Occipital lobe (tissue), 2 donors: ENCODE data around the gene FAM240A. TPM values are rescaled to one million over a fixed set of nuclear protein-coding genes. Genes with fewer than 3 reads are reported as not detected.

ENCODE experiments used
- DNase-seq: peaks from one replicate; lab custom pipeline; 2025; lab: John Stamatoyannopoulos, UW
- total RNA-seq: library from RNA; depleted of rRNA; stranded (reverse); fragments of >200 nt; gene quantifications from one replicate; pipeline ENCODE4 v1.2.3, GENCODE V29; 2014

Gene FAM240A
- total RNA-seq, 1 donor from 2014 or later: not detected

DNA sequence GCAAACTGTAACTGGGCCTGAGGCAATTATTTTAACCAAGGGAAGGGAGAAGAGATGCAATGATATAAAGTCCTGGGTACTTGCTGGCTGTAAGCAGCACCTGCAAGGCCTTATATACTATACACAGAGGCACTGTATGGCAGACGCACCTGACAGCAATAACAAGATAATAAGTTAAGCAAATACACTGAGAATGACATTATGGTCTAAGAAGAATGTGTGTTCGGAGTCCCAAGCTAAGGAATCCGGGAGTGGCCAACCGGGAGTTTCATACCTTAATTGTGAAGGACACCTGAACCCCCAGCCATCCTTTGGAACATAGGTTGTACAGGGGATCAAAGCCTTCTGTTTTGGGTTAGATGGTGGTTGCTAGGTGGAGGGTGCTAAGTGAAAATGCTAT, 13.7 kb downstream of the FAM240A start:
- DNase-seq: no peak

DNA sequence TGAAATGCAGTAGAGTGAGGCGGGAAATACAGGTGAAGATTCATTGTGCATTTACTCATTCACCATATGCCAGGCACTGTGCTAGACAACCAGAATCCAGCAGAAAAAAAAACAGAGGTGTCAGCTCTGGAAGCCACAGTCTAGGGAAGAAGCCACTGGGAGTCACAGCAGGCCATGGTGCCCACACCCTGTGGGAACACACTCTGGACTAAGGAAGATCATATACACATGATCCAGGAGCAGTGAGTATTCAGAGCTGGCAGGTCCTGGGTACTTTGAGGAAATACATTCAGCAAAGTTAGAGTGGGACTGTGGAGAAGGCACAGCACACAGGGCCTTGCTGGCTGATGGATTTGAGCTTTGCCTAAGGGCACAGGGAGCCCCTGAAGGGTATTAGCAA, 14.8 kb downstream of the FAM240A start:
- DNase-seq: no peak

DNA sequence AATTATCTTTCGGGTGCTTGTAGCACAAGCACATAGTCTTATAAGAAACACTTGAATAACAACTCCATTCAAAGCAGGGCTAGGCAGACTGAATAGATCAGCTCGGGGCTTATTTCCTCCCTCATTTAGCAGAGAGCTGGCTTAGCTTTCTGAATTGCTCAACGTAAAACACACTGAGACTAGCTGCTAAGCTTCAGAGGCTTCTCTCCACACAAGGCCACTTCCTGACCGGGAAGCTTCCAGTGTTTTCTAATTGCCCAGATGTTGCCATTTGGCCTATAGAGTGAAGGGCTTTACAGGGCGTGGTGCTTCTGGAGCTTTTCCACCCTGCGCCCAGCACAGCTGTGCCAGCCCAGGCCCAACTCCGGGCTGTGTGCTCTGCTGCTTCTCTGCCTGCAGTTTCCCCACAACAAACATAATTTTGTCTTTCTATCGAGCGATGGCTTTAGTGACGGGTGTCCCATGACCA, 16.6 kb downstream of the FAM240A start:
- DNase-seq: no peak

DNA sequence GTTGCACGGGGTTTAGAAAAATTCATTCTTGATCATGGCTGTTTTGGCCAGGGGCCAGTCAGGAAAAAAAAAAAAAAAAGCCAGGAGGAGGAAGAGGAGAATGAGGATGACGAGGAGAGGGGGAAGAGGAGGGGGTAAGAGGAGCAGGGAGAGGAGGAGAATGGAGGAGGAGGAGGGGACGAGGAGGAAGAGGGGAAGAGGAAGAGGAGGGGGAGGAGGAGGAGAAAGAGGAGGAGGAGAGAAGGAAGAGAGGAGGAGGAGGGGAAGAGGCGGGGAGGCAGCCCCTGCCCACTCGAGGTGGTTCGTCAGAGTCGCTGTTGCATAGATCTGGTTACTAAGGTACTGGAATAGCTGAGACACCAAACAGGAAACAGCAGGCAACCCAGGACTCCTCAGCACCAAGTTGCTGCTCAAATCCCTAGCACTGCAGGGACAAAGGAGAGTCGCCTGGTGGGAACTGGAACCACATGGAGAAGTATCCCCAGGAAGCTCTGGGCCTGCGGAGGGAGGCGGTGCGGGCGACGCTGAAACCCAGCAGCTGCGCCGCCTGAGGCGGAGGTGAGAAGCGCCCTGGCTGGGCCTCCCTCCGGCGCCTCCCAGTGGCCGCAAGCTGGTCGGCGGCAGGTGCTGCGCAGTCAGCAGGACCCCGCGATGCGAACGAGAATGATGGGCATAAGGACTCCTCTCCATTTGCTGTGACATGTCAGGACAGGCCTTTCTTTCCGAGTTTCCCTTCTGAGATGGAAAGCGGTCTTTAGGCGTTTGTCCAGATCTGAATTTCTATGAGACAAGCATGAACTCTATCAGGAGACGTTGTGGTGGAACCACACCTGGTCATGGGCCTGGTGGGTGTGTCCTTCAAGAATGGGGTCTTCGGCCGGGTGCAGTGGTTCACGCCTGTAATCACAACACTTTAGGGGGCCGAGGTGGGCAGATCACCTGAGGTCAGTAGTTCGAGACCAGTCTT, 17.5 kb downstream of the FAM240A start:
- DNase-seq: peak; percentile 57

DNA sequence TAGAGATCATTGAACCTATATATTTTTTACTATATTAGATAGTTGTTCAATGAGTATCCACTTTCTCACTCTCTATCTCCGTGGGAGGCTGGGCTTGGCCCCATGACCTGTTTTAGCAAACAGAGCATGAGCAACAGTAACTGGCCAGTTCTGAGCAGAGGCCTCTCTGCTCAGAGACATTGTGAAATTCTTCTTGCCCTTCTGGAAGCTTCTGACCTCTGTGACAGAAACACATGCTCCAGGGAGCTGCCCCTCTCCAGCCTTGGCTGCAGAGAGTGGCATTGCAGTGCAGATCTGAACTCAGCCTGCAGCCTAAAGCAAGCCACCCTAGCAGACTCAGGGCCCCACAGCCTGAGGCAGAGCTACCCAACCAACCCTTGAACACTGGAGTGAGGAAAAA, 20.5 kb downstream of the FAM240A start:
- no peak for DNase-seq

DNA sequence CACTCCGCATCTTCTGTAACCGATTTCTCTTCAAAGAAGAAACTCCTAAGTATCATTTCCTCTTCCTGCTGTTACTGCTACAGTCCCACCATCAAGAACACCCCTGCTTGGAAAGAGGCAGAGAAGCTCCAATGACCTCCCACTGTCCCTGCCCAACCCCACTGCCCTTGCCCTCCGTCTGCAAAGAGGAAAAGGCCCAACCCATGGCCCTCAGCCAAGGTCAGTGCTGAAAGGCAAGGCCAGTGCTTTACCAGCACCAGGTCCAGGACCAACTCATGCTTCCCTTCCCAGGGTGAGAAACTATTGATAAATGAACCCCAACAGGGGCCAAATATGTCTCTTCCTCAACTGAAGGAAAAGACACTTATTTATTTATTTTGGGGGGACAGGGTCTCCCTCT, 22.5 kb downstream of the FAM240A start:
- no peak for DNase-seq

DNA sequence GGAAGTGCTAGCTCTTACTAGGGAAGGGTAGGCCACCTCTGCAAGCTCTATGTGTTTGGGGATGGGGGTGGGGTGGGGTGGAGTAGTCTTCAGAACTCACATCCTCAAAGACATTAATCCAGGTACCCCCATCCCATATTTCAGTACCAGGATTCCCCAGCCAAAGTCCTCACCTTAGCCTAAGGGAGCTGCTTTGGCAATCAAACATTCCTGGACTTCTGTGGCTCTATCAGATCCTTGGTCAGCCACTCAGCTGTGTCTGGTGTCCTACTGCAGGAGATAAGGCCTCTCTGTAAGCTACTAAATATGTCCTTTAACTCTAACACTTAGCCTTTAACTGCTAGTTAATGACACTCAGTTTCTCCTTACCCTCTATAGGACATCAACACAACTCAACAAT, 26.9 kb downstream of the FAM240A start:
- no peak for DNase-seq

DNA sequence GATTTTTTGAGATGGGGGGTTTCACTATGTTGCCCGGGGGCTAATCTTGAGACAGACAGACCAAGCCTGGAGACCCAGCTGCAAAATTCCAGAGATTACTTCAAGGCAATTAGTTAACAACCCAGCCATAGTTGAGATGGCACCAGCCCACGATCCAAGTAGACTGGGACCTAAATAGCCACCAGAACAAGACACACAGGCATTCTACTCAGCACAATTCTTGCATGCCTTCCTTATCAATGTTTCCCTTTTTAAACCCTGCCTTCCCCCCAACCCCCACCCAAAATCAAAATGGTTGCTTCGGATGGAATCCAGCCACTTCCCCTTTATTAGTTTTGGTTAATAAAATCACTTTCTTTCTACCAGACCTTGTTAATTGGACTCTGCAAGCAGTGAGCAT, 28.6 kb downstream of the FAM240A start:
- no peak for DNase-seq

DNA sequence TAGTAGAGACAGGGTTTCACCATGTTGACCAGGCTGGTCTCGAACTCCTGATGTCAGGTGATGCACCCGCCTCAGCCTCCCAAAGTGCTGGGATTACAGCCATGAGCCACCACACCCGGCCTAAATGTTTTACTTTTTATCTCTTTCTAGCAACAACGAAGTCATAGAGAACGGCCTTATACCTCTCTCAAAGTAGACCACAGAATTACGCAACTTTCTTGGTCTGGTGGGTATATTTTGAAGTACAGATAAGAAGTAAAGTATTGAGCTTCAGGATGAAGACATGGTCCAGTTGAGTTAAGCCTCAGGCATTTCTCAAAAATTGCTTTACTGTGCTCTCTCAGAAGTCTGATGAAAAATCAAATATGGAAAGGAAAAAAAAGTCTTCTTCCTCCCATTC, 30.6 kb downstream of the FAM240A start:
- no peak for DNase-seq

DNA sequence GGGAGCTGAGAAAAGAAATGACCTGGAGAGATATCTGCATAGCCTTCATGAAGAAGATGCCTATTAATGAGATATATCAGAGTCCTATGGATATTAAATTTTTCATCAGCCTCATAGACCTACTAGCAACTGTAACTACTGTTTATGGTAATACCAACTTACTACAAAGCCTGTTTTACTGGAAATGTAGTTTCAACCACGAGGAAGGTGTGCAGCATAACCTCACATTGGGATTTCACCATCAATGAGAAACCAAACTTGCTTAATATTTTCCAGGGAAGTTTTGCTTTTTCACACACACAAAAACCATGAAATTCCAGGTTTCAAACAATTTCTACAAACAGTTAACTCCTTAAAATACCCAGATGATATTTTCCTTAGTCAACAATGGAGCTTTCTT, 31.4 kb downstream of the FAM240A start:
- DNase-seq: no peak

DNA sequence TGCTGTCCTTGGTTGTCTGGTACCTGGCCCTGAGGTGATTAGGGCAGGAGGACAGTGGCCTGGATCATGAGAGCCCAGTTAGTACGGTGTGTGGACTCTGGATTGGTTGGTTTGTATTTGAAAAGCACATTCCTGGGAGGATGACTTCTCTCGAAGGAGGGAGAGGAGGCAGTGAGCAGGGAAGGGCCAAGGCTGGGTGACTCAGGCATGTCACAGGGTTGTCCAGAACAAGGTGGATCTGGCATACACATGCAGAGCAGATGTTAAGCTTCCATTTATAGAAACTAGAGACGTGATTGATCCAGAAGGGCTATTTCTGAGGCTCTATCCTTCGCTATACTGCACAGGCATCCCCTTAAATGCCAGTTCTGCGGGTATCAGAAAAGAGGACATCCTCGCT, 34.4 kb downstream of the FAM240A start:
- DNase-seq: no peak

DNA sequence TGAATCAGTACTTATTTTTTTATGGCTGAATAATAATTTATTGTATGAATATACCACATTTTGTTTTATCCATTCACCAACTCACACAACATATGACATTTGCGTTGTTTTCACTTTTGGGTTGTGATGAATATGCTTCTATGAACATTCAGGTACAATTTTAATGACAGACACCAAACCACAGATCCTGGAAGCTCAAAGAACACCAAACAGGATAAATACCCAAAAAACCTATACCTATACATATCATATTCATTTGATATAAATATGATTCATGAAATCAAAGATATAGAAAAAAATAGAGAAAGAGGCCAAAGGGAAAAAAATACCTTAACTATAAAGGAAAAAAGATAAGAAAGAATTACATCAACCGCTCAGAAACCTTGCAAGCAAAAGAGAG, 35.8 kb downstream of the FAM240A start:
- no peak for DNase-seq

DNA sequence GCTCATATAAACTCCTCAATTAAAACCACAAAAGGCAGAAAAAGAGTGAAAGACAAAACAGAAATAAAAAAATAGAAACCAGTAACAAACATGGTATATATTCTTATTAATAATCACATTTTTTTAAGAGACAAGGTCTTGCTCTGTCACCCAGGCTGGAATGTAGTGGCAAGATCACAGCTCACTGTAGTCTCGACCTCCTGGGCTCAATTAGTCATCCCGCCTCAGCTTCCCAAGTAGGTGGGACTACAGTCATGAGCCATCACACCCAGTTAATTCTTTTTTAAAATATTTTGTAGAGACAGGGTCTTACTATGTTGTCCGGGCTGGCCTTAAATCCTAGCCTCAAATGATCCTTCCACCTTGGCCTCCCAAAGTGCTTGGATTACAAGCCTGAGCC, 37.1 kb downstream of the FAM240A start:
- DNase-seq: no peak

DNA sequence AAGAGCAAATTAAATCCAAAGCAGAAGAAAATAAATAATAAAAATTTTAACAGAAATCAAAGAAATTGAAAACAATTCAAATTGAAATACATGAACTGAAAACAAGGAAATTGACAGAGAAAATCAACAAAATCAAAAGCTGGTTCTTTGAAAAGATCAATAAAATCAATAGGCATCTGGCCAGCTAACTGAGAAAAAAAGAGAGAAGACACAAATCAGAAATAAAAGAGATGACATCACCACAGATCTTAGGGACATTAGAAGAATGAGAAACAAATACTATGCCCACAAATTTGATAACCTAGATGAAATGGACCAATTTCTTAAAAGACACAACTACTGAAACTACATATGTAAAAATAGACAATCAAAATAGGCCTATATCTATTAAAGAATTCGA, 38.8 kb downstream of the FAM240A start:
- no peak for DNase-seq

DNA sequence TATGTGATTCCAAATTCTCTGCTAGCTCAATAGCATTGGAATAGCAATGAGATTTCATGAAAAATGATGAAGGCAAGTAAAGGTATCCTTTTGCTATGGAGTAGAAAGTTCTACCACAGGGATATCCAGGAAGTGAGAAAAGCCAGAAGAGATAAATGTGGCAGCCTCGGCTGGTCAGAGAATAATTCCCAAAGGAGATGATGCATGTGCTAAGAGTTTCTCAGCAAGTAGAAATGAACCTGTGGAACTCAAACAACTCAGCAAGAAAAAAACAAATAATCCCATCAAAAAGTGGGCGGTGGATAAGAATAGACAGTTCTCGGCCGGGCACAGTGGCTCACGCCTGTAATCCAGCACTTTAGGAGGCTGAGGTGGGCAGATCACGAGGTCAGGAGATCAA, 42.9 kb downstream of the FAM240A start:
- DNase-seq: no peak

DNA sequence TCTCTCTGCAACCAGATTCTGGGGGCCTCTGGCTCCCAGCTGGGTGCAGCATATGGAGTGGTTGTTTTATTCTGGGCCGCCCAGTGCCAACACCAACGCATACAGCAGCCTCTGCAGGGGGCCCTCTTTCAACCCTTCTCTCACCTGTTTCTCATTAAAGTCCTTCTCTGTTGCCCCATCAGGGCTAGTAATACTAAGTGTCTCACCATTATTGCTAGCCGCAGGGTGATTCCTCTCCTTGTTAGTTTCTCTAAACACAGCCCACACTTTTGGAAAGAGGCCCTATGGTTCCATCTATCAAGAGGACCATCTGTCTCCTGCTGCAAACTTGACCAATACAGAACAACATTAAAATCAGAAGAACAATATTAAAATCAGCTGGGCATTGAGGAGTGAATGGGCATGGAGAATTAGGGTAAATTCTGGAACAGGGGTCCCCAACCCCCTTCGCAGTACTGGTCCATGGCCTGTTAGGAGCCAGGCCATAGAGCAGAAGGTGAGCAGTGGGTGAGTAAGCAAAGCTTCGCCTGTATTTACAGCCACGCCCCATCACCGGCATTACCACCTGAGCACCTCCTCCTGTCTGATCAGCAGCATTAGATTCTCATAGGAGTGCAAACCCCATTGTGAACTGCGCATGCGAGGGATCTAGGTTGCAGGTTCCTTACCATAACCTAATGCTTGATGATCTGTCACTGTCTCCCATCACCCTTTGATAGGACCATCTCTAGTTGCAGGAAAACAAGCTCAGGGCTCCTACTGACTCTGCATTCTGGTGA, 44.6 kb downstream of the FAM240A start:
- no peak for DNase-seq

DNA sequence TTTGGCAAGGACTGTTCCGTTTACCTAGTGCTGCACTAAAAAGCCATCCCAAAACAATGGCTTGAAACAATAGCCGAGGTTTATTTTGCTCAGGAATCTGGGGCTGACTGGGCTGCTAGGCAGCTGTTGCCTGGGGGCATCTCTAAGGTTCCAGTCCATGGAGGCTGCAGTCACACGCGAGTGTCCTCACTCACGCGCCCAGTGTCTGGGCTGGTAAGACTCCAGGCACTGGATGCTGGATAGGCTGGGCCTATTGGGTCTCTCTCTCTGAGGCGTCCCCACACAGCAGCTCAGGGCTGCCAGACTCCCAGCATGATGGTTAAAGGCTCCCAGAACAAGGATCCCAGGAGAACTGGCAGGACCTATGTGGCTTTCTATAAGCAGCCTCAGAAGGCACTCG, 47.0 kb downstream of the FAM240A start:
- DNase-seq: no peak

DNA sequence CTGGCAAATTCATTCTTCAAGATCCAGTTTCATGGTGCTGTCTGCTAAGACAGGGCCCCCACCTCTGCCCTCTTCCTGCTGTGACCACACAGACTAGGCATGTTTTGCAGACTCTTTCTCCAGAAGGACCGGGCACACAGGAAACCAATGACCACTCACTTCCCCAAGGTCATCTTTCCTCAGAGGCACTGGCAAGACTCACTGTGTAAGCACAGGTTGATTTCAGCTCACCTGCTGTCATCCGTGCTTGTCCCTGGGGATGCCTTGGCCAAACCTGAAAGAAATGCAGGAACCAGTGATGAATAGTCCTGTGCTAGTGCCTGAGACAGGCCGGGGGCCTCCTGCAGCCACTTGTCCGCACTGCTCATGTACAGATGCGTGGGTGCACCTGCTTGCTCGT, 47.7 kb downstream of the FAM240A start:
- no peak for DNase-seq

DNA sequence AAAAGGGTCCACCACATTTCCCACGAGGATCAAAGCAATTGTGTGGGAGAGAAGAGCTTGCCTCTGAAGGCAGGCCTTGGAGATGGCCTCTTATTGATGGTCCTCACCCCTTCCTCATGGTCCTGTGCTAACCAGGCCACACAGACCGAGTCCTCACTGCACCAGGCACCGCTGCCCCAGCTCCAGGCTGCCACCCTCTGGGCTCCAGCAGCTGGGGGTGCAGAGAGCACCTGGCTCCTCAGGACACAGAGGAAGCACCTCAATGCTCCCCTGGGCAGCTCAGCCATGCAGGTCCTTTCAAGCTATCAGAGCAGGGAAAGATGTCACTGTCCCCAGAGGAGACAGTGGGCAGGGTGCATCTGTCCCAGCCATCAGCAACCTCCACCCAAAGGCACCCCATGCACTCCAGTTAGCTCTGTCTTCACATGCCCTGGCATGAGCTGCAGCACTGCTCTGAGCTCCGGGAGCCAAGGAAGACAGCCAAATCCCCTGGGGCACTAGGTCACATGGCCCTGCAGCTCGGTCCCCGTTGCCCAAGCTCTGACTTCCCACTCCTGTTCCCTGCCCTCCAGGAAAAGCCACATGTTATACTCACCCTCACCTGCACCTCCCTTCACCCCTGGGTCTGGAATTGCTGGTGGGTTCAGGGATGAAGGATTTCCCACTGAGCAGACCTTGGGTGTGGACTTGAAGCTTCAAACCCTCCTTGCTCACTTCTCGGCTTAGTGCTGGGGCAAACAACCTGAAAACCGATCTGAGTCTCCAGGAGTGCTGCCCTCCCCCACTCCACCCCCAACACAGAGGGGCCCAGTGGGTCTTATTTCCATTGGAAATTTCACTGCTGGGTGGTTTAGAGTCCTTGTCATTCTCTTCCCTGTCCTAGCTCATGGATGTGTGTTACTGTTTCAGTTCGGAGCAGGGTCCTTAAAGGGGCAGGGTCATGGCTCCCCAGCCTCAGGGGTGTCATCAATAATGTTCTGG, 48.5 kb downstream of the FAM240A start:
- DNase-seq: no peak

DNA sequence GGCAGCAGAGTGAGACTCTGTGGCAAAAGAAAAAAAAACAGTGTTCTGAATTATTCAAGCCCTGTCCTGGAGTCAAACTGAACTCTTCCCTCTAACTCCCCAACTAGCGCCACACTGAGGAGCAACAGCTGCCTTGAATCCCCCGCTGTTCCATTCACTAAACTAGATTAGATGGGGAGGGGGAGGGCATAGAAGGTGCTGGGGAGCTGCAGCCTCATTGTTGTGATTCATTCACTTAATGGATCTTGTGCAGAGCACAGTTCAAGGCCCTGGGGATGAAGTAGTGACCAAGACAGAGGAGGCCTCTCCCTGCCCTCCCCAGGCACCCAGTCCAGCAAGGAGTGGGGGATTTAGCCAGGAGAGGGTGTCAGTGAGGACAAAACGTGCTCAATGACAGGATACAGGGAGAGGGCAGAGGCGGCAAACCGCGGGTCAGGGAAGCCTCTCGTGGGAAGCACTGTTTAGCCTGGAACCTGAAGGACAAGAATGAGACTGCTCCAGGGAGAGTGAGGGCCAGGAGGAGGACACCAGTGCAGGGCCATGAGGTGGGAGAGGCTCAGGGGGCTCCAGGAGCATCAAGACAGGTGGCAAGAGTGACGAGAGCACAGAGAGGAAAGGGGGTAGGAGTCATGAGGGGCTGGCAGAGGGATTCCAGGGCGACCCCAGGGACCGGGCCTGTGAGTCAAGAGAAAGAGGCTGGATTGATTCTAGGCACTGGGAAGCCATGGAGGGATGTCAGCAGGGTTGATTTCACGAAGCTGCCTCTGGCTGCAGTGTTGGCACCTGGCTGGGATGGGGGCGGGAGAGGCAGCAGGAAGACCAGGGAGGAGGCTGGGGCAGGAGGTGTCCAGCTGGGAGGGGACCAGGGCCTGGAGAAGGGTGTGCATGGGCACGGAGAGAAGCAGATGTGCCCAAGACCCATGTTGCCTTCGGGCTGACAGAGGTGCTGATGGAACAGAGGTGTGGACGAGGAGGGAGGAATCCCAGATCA, 49.7 kb downstream of the FAM240A start:
- DNase-seq: no peak
